Effector memory CD4-positive, alpha-beta T cell (primary cell): ENCODE results near the gene RIMS1.

Source experiments
- DNase-seq, 3 donors: peaks; one replicate each; pipeline ENCODE4 v3.0.0-alpha.2; 2020
- H3K27ac ChIP-seq: 2 replicates; pipeline ENCODE4 v1.7.0; 2013; ENCODE audit warnings: mild to moderate bottlenecking, low read length, moderate library complexity; ENCODE audit not compliant: insufficient read depth, poor library complexity, severe bottlenecking
- H3K27me3 ChIP-seq: replicated peaks from 2 replicates; pipeline ENCODE4 v1.7.0; 2013; ENCODE audit warnings: mild to moderate bottlenecking, low read length; ENCODE audit not compliant: insufficient read depth, control insufficient read depth, poor library complexity, severe bottlenecking
- H3K36me3 ChIP-seq: 2 replicates; pipeline ENCODE4 v1.7.0; 2013; ENCODE audit warnings: mild to moderate bottlenecking, low read length, moderate library complexity; ENCODE audit not compliant: control insufficient read depth, insufficient read depth
- H3K4me1 ChIP-seq: 2 replicates; pipeline ENCODE4 v1.7.0; 2013; ENCODE audit warnings: low read length, mild to moderate bottlenecking; ENCODE audit not compliant: control insufficient read depth, insufficient read depth, poor library complexity, severe bottlenecking
- H3K4me3 ChIP-seq: 2 replicates; pipeline ENCODE4 v1.7.0; 2013; ENCODE audit warnings: low read length, low read depth, mild to moderate bottlenecking; ENCODE audit not compliant: insufficient read depth, poor library complexity, severe bottlenecking
- H3K9me3 ChIP-seq: 2 replicates; pipeline ENCODE4 v1.7.0; 2013; ENCODE audit warnings: mild to moderate bottlenecking, low read length, moderate library complexity; ENCODE audit not compliant: control insufficient read depth

Gene RIMS1

GRCh38 chr6:72035966-72036365 is 149.6 kb downstream of the RIMS1 start:
- no peak for DNase-seq
- Histone ChIP-seq H3K27me3 (no peaks in the 10 kb centered on the region), H3K9me3 (no peaks in the 10 kb centered on the region), H3K4me3 (no peak overlapping the region), H3K27ac (no peak overlapping the region), H3K4me1 (no peaks in the 10 kb centered on the region), H3K36me3 (no peaks in the 10 kb centered on the region)

DNA sequence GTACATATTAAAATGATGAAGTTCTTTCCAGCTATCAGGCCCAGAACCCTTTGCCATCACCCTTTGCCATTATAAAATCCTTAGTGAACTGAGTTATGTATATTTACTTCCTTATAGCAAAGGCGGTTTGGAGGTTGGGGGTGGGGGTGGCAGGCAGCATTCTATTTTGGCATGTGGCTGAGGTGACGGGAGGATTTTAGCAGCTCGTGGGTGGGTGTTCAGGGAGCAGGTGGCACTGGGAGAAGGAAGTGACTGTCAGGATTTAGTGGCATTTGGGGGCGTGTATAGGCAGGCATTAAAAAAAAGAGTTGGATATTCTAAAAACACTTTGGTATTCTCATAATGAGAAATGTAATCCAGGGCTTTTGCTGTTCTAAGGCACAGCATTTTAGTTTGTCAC is 150.7 kb downstream of the RIMS1 start:
- Histone ChIP-seq H3K4me1 (no peaks in the 10 kb centered on the region), H3K27me3 (no peaks in the 10 kb centered on the region), H3K27ac (no peak overlapping the region), H3K9me3 (no peaks in the 10 kb centered on the region), H3K4me3 (no peak overlapping the region), H3K36me3 (no peaks in the 10 kb centered on the region)
- DNase-seq: no peak

DNA sequence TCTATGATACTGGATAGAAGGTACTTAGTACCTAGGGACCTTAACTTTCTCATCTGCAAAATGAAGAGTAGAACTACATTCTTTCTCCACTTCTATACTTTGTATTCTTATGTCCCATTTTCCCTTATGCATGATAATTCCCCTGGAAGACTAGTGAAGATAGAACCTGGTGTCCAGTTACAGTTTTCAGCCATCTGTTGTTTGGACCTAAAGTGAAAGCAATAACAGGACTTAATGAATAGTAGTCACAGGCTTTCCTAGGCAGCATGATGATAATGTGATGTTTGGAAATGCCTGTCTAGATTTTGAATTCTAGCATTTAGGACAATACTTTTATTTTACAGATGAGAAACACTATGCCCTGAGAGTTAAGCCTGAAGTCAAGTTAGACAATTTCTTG is 153.8 kb downstream of the RIMS1 start:
- Histone ChIP-seq H3K27ac (no peak overlapping the region), H3K36me3 (no peaks in the 10 kb centered on the region), H3K4me3 (no peak overlapping the region), H3K27me3 (no peaks in the 10 kb centered on the region), H3K4me1 (no peaks in the 10 kb centered on the region), H3K9me3 (no peaks in the 10 kb centered on the region)
- DNase-seq: no peak

DNA sequence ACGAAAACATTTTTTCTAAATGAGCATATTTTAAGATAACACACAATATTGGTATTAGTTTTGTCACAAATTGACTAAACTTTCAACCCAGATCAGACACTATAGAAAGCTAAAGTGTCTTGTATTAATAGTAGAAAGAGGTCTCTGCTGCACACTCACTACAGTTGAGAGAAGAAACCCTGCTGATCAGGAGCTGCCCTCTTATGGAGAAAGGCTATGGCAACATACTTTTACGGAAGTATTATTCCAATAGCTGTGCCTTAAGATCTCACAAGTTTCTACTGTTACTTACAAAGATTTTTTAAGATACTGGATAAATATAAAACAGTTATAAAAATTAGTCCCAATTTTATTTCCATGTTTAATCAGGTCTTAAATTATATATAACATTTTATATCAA is 155.7 kb downstream of the RIMS1 start:
- H3K4me3 ChIP-seq: no peak overlapping the region
- H3K4me1 ChIP-seq: no peaks in the 10 kb centered on the region
- H3K27ac ChIP-seq: no peak overlapping the region
- DNase-seq: no peak
- no peaks in the 10 kb centered on the region for H3K27me3 ChIP-seq
- no peaks in the 10 kb centered on the region for H3K36me3 ChIP-seq
- no peaks in the 10 kb centered on the region for H3K9me3 ChIP-seq

DNA sequence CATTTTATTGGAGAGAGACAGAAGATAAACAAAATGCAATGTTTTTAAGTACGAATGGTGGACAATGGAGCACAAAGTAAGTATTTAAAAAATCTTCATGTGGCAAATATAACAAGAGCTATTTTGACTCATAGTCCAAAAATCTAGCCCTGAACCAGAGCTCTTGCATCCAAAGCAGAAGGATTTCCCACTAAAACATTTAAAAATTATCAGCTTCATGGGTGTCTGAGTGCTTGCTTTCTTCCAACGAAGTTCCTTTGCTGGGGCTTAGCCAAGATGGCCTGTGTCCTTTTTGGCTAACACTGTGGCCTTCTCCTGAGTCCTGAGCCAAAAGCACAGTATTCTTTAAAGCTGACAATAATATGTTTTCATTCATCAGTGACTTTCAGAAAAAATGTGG is 161.7 kb downstream of the RIMS1 start:
- H3K36me3 ChIP-seq: no peaks in the 10 kb centered on the region
- DNase-seq: no peak

GRCh38 chr6:72049376-72049775 is 163.0 kb downstream of the RIMS1 start:
- no peak for DNase-seq
- H3K4me3 ChIP-seq: no peak overlapping the region
- H3K9me3 ChIP-seq: no peaks in the 10 kb centered on the region
- H3K36me3 ChIP-seq: no peaks in the 10 kb centered on the region
- no peak overlapping the region for H3K27ac ChIP-seq
- no peaks in the 10 kb centered on the region for H3K4me1 ChIP-seq
- no peaks in the 10 kb centered on the region for H3K27me3 ChIP-seq

More for the DNA sequence above, 161.7 kb downstream of the RIMS1 start:
- no peak overlapping the region for H3K4me3 ChIP-seq
- H3K27ac ChIP-seq: no peak overlapping the region
- no peaks in the 10 kb centered on the region for H3K9me3 ChIP-seq
- no peaks in the 10 kb centered on the region for H3K4me1 ChIP-seq
- no peaks in the 10 kb centered on the region for H3K27me3 ChIP-seq

DNA sequence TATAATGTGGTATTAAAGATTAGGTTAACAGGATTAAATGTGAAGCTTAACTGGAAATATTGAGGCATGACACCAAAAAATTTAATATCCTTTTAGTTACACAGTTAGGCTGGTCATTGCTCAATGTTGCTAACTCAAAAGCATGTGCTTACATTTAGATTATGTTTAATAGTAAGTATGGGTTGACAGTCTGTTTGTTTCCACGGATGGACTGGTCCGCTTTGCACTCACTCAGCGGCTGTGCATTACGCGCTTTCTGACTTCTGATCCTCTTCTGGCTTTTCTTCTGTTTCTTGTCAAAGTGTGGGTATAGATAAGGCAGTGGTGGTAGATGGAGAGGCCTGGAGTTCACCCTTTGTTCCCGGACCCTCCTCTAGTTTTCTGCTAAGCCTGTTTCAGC is 174.9 kb downstream of the RIMS1 start:
- Histone ChIP-seq H3K4me3 (no peak overlapping the region), H3K36me3 (no peaks in the 10 kb centered on the region), H3K27ac (no peak overlapping the region), H3K9me3 (no peaks in the 10 kb centered on the region), H3K27me3 (no peaks in the 10 kb centered on the region), H3K4me1 (no peaks in the 10 kb centered on the region)
- no peak for DNase-seq

GRCh38 chr6:72064399-72064975 is 178.1 kb downstream of the RIMS1 start:
- Histone ChIP-seq H3K27ac (no peak overlapping the region), H3K4me1 (no peaks in the 10 kb centered on the region), H3K4me3 (no peak overlapping the region), H3K9me3 (no peaks in the 10 kb centered on the region), H3K36me3 (no peaks in the 10 kb centered on the region), H3K27me3 (no peaks in the 10 kb centered on the region)
- no peak for DNase-seq

GRCh38 chr6:72078096-72078495 is 191.7 kb downstream of the RIMS1 start:
- no peaks in the 10 kb centered on the region for H3K27me3 ChIP-seq
- DNase-seq: no peak
- no peak overlapping the region for H3K27ac ChIP-seq
- H3K4me3 ChIP-seq: no peak overlapping the region
- H3K4me1 ChIP-seq: no peaks in the 10 kb centered on the region
- no peaks in the 10 kb centered on the region for H3K36me3 ChIP-seq
- H3K9me3 ChIP-seq: no peaks in the 10 kb centered on the region

DNA sequence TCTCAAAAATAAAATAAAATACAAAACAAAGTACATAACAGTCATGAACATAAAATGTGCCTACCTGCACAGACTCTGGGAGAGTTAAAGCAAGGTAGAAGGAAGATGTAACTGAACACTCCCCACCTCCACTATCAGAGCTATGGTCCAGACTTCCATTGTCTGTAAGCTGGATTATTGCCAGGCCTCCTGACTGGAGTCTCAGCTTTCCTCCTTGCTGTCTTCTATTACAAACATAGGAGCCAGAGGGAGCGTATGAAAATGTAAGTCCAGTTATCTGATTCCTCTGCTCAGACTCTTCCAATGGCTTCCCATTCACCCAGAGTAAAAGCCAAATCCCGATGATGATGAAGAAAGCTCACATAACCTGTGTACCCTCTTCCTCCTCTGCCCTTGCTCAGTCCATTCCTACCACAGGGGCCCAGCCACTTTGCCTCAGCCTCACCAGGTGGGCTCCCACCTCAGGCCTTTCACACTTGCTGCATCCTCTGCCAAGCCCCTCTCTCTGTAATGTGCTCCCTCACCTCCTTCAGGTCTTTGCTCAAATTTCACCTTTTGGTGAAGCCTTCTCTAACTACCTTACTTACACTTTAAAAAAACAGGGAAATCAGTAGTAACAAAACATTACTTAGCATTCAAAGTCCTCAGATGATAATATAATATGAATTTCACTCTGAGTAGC is 194.1 kb downstream of the RIMS1 start:
- Histone ChIP-seq H3K27ac (no peak overlapping the region), H3K4me1 (no peaks in the 10 kb centered on the region), H3K27me3 (no peaks in the 10 kb centered on the region), H3K9me3 (no peaks in the 10 kb centered on the region), H3K4me3 (no peak overlapping the region), H3K36me3 (no peaks in the 10 kb centered on the region)
- DNase-seq: no peak
